ENCODE results near the gene GDF15.

The GDF15 gene

DNA sequence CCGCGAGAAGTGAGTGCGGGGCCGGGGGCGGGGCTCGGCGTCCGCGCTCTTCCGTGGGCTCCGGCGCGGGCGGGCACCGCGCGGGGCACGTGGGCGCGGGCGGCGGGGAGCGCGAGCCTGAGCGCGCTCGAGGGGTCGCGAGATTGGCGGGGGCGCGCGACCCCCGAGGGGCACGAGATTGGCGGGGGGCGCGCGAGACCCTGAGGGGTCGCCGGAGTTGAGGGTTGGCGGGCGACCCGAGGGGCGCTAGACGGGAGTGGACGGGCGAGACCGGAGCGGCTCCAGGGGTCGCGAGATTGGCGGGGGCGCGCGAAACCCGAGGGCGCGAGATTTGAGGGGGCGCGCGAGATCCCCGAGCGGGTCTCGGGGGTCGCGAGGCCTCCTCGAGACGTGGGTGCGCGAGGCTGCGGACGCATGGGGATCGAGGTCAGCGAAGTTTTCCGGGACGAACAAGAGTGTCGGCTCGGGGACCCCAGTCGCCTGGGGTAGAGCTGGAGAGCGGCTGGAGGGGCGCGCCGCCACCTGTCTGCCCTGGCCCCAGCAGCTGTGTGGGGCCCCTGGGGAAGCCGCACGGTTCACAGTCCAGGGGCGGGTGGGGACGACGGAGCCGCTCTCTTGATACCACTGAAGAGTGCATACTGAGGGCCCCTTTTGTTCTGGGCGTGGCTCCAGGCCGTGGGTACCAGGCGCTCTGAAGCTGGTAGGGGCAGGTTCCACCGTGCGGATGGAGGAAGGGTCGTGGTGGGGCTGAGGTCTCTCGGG, 33.9 kb downstream of the GDF15 start:
- DNase-seq: no peak

DNA sequence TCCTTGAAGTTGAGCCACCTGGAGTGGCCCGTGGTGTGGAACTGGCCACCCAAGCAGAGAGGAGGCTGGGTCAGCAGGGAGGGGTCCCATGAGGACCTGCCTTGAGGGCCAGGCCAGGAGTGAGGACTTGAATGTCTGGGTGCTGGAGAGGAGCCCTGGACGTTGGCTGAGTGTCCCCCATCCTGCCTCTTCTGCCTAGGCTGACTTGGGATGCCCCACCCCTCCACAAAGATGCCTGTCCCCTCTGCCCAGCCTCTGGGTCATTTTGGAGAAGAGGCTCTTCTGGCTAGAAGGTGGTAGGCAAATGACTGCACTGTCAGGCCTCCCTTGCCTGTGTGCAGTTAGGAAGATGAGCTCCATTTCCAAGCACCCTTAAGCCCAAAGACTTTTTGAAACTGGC, 35.0 kb downstream of the GDF15 start:
- no peak for DNase-seq

DNA sequence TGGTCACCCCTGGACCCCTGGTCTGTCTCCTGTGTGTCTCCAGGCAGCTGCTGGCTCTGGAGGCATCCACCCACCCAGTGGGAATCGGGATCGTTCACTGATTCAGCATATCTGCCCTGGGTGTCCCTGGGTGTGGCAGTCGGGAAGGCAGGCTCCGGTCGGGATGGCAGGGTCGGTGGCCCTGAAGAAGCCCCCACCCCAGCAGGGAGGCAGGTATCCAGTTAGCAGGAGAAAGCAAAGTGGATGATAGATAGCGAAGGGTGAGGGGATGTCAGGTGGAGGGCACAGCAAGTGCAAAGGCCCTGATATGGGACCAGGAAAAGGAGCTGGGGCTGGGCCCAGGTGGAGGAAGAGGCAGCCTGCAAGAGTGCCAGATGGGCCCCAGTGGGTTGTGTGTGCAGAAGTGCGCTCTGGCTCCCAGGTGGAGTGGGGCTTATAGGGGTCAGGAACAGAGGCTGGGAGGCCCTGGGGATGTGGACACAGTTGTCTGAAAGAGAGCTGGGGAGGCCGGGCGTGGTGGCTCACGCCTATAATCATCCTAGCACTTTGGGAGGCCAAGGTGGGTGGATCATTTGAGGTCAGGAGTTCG, 35.5 kb downstream of the GDF15 start:
- DNase-seq: no peak

DNA sequence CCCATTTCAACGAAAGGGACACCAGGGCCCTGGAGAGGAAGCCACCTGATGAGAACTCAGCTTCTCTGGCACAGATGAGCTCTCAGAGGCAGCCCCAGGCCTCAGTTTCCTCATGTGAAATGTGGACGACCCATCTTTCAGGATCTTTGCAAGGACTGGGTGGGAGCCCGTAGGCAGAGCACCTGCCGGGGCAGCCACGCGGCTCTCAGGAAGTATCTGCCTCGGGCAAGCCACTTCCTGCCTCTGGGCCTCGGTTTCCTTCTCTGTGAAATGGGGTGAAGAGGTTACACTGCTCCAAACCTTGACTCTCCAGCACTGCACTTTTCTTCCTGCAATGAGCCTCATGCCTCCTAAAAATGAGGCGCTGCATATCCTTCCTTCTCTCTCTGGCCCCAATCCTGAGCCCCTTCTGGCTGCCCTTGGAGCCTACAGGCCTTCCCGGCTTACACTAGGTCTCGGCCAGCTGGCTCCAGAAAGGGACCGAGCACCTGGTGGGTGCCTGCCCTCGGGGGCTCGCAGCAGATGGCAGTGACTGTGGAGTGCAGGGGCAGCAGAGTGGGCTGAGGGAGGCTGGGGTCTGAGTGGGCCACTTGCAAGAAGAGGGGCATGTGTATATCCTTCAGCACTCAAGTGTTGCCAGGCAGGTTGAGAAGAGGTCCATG, 36.7 kb downstream of the GDF15 start:
- DNase-seq: no peak

DNA sequence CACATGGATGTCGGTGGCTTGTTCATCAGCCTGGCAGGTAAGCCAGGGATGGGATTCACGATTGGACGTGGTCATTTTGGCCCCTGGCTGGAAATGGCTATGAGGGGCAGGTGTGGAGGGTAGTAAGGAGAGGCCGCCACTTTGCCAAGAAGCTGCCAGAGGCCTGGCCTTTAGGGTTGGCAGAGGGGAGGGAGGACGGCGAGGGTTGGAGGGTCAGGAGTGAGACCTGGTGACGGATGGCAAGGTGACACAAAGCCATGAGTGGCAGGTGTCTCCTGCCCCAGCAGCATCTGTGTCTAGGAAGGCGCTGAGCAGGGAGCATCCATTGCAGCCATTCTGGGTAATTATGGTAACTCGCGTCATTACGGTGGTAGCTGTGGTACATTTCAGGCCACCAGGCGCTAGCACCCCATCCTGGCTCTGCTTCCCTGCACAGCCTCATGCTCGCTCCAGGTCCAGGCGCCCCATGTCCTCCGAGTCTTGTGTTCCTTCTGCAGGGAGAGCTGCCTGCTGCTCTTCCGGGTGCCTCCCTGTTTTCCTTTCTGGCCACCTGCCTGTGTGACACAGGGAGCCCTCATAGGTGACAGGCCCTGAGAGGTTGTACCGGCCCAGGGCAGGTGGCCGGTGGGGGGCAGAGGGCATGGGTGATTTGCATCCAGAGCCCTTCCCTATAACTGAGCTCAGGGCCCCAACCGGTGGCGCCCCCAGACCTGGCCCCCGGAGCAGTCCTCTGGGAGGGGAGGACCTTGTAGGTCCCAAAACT, 37.5 kb downstream of the GDF15 start:
- no peak for DNase-seq

DNA sequence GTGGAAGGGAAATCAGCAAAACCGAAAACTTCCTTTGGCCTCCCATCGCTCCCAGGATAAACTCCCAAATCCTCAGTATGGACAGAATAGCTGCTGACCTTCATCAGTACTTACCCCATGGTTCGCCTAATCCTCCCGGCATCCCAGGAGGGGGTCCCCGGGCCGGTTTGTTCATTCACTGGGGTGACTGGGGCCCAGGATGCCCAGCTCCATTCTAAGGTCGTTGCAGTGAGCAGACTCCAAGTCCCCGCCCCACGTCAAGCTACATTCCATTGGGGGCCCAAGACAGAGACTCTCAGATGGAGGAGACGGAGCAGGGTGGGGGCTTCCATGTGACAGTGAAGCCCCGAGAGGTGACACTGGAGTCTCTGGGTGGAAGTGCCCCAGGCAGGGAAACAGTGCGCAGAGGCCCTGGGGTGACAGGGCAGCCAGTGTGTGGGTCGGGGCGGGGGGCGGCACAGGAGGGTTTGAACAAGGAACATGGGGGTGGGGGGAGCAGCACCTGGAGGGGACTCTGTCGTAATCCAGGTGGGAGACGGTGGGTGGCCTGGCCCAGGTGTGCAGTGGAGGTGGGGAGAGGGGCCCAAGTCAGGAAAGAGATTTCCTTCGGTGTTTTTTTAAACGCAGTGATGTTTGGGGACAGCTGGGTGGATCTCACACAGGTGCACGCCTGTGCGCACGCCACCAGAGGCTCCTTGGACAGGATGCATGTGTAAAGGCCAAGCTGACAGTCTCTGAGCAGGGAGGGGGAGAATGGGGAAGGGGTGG, 38.3 kb downstream of the GDF15 start:
- no peak for DNase-seq

DNA sequence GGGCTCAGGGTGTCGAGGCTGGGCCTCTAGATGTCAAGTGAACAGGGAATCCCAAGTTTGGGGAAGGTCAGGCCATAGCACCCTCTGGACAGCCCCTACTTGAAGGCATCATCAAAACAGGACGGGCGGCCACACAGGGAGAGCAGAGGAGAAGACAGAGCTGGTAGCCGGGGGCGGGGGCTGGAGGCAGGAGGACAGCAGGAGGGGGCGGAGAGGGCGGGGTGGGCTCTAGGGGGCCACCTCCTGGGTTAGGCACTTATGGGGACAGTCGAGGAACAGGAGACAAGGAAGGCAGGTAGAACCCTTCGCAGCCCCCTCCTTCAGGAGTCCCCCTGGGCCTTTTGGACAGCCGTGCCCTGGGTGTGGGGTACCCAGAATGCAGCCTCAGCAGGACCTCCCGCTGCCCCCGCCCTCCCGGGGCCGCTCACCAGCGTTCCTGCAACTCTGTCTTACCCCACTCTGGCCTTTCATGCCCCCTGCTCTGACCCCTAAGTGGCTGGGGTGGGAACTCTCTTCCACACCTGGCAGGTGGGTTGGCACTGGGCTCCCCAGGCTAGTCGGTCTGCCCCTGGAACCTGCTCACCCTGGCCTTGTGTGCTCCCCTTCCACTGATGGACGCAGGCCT, 39.0 kb downstream of the GDF15 start:
- DNase-seq: no peak

DNA sequence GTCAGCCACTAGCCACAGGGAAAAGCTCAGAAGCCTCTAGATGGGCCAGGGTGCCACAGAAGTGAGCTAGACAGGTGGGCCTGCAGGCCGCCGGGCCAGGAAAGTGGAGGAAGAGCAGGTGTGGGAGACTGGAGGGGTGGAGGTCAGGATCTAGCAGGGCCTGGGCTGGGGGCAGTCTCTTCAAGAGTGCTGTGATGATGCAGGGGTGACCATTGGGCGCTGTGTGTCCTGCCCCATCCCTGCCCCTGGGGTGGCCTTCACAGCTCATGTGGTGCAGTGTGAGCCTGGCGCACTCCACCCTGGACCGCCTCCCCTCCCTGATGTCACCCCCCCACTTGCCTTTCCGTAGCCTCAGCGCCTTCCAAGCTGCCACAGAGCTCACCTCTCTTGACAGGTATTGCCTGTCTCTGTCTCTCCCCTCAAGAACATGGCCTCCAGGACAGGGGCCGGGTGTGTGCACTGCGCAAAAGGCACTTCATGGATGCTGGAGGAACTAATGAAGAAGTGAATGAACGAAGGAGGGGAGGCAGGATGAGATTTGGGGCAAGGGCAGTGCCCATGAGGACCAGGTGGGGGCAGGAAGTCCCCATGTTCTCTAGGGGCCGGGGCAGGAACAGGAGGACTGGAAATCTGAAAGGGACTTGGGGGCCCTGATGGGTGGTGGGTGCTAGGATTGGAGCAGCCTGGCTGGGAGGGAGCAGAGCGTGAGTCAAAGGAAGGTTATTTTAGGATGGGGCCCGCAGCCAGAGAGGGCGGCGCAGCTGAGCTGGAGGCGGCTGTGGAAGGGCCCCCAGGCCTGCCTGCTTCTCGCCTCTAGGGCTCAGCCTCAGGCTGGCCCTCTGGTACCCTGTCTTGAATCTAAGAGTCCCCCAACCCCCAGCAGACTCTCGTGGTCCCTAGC, 39.8 kb downstream of the GDF15 start:
- DNase-seq: no peak

DNA sequence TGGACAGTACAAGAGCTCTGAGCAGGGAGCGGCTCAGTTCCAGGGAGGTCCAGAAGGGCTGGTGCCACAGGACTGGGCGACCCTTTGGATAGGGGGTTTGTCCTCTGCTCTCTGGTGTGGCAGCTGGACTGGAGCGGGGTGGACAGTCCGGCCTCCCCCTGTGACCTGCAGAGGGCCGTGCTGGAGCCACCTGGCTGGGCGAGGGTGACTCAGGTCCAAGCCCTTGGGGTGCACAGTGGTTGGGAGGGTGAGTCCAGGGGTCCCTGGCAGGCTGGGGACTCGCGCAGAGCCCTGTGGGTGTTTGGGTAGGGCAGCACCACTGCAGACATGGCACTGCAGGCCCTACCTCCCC, 40.4 kb downstream of the GDF15 start:
- no peak for DNase-seq

DNA sequence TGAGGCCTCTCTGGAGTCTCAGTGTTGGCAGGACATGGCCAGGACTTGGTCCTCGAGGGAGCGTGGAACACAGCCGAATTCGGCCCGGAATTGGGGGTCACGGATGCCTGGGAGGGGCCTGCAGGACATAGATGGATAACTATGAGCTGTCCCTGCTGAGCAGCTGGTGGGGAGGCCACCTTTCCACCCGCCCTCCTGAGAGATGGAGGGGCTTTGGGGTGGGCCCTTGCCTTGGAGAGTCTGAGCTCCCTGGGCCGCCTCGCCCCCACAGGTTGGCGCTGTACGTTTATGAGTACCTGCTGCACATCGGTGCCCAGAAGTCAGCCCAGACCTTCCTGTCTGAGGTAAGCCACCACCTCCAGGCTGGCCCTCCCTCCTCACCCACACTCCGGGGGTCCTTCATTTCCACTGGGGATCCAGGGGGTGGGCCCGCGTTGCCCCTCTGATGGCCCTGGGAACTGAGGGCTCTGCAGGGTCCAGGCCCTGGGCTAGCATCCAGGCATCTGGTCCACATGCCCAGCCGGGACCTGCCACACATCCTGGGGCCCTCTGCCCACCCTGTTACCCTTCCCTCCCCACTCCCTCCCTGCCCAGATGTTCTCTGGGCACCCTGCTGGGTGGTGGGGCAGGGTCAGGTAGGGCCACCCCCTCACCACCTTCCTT, 41.3 kb downstream of the GDF15 start:
- no peak for DNase-seq

DNA sequence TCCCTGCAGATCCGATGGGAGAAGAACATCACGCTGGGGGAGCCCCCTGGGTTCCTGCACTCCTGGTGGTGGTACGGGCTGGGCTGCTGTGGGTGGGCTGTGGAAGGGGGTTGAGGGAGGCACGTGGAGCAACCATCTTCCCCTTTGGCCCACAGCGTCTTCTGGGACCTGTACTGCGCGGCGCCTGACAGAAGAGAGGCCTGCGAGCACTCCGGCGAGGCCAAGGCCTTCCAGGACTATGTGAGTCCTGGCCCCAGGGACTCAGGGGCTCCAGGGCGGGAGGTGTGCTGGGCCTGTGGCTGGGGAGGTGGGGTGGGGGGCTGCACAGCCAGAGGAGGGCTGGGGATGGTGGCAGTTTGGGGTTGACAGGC, 41.8 kb downstream of the GDF15 start:
- DNase-seq: no peak

DNA sequence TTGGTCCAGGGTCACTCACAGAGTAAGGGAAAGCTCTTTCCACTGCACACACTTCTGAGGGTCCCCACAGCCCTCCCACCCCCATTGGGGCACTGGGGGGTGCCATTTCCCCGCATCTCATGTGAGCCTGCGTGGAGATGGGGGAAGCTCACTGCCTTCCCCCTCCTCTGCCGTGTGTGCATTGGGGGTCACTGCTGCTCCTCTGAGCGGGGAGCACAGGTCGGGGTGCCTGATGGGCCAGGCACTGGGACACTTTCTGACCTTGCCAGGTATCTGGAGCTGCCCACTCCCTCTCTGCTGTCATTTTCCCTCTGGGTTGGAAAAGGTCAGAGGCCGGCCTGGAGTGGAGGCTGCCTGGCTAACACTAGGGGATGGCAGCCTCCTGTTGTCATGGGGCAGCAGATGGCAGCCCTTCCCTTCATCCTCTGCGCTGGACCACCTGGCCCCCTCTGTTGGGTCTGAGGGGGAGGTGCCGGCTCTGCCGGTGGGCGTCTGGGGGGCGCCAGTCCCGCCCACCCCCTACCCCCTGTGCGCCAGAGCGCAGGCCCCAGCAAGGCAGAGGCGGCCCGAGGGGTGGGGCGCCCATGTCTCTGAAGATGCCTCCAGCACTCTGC, 42.3 kb downstream of the GDF15 start:
- no peak for DNase-seq

DNA sequence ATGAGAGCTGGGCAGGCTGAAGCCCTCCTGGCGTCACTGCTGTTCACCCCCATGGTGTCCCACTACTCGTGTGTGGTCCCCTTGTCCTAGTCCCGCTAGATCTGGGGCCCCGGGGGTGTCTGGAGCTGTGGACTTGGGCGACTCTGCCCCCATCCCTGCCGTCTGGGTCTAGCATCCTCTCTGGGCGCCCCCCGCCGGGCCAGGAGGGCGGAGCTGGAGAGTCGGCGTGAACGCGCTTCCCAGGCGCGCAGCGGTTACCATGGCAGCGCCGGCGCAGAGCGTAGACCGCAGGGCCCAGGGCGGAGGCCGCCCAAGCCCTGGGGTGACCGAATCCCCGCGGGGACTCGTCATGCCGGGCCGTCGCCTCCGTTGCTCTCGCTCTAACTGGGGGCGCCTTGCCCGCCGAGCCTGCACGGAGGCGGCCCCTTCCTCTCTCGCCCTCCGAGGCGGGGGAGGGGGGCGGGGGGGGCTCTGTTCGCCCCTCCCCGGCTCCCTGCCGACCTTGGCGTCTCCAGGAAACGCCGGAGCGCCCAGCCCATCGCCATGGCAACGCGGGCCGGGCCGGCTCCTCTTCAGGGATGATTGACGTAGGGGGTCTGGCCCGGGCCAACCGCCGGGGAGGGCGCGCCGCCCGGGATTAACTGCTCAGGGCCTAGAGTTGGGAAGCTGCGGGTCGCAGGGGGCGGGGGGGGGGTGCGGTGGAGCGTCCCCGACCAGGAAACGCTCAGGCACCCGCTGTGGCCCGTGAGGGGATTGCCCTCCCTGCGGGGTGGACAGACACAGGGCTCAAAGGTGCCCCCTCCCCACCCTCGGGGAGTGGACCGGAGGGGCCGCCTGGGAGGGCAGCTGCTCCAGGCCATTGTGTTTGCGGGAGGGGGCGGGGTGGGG, 43.1 kb downstream of the GDF15 start:
- peak; percentile 66 for DNase-seq

DNA sequence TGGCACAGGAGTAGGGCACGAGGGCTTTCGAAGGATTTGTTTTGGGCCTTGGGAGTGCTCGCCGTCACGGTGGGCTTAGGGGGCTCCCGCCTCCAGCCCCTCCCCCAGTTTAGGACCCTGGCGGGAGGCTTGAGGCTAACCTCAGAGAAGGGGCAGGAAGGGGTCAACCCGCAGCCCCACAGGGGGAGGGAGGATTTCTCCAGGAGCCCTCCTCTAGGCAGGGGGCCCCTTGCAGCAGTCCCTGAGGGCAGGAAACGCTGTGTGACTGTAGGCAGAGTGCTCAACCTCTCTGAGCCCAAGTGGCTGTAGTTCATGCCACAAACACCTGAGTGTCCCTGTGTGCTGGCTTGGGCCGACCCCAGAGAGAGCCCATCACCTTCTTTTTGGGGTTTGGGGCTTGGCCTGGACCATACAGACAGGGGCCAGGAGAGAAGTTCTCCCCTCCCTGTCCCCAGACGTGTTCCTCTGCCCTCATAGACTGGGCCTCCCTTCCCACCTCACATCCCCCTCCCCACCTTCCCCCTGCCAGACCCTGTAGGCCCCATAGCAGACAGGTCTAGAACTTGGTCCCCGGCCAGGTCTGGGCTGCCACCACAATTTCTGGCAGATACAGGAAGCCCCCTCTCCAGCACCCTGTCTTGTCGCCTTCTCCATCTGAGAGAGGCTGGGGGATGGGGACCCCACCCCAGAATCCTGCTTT, 43.9 kb downstream of the GDF15 start:
- DNase-seq: no peak

DNA sequence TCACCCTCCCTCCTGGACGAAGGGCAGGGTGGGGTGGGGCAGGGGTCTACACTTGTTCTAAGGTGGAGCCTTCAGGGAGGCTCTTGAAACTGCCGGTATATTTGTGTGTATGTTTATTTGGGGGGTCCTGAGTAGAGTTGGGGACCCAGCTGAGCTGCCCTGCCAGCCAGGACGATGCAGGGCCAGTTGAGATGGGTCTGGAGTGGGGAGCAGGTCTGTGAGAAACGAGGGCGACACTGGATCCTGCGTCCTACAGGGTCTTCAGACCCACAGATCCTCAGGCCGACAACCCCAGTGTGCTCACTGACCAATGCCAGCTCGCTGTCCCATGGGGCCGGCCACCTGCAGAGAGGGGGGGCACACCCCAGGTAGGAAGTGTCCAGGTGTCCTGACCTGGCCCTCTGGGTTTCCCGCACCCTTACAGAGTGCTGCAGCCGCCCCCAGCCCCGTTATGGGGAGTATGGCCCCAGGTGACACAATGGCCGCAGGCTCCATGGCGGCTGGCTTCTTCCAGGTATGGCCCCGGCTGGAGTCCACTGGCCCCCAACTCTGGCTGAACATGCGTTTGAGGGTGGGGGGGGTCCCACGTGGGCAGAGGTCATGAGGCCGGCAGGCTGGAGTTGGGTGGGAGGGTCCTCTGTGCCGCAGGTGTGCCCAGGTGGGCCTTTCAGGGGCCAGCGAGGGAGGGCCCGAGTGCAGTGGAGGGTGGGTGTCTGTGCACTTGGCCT, 44.6 kb downstream of the GDF15 start:
- no peak for DNase-seq

DNA sequence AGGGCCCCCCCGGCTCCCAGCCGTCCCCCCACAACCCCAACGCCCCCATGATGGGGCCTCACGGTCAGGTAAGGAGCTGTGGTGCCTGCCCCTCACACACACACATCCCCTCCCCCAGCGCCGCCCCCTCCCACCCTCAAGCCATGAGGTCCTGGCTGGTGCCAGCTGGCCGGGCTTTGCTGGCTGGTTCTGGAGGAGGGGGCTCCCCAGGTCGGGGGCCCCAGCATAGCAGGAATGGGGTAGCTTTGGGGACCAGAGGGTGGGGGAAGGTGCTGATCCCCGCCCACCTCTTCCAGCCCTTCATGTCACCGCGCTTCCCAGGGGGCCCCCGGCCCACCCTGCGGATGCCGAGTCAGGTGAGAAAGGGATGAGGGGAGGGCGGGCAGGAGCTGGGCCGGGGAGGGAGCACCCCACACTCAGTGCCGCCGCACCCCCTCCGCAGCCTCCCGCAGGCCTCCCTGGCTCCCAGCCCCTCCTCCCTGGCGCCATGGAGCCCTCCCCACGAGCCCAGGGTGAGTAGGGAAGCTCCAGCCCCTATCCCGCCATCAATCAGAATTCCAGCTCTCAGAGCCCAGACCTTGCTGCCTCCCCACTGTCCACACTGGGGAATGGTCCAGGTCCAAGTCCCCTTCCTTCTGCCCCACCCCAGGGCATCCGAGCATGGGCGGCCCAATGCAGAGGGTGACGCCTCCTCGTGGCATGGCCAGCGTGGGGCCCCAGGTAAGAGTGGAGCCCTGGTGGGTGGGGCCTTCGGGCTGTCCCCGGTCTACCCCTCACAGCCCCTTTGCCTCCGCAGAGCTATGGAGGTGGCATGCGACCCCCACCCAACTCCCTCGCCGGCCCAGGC, 45.6 kb downstream of the GDF15 start:
- no peak for DNase-seq
